OCI-LY7 (cell line): ENCODE measurements around the gene TCFL5.

ENCODE experiments used
- CTCF ChIP-seq: fragments of 200-600 bp; sonication (generic); conservative IDR thresholded peaks from 2 replicates; pipeline ENCODE4 v1.5.1; 2014; ENCODE audit warnings: mild to moderate bottlenecking, antibody characterized with exemption, low read length, moderate library complexity, mixed read lengths
- EZH2phosphoT487 ChIP-seq: fragments of 200-600 bp; sonication (generic); IDR thresholded peaks from 2 replicates; pipeline ENCODE4 v1.6.1; 2018; ENCODE audit warnings: low read depth, borderline replicate concordance, mild to moderate bottlenecking, mixed run types, antibody characterized with exemption, low read length, moderate library complexity, mixed read lengths

GRCh38 chr20:62802026-62802712 is 59.5 kb downstream of the TCFL5 start:
- TF ChIP-seq CTCF: no peak
- no peak for TF ChIP-seq EZH2phosphoT487
